HL-60/S4 treated with phorbol 12-myristate 13-acetate at 8.2 ng/mL for 4 days and 3 days (cell line): Measurements from ENCODE around the gene GRIK4.

Experiments used
- in situ Hi-C: fragments of 300-500 bp; cut with MboI; formaldehyde crosslinking; loops from 2 replicates; pipeline ENCODE4 v1.15.0; 2022; ENCODE audit warnings: low sequenced_read_pairs

The GRIK4 gene

DNA sequence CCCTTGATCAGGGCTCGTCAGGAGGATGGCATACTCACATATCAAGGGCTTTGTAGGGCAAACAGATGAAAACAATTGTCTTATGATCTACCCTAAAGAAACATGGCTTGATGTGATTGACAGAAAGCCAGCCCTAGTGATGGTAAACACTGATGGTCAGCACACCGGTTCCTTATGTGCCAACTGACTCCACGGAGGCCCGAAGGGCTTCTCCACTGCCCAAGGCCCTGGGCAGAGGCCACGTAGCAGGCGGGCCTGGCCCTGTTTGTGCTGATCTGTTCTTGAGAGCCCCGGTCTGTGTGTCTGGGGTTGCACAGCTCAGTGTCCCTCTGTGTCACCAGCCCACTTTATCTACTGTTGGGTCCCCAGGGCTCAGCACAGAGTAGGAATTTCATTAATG is 115.2 kb downstream of the GRIK4 start:
- in situ Hi-C loops, result no loop called here

DNA sequence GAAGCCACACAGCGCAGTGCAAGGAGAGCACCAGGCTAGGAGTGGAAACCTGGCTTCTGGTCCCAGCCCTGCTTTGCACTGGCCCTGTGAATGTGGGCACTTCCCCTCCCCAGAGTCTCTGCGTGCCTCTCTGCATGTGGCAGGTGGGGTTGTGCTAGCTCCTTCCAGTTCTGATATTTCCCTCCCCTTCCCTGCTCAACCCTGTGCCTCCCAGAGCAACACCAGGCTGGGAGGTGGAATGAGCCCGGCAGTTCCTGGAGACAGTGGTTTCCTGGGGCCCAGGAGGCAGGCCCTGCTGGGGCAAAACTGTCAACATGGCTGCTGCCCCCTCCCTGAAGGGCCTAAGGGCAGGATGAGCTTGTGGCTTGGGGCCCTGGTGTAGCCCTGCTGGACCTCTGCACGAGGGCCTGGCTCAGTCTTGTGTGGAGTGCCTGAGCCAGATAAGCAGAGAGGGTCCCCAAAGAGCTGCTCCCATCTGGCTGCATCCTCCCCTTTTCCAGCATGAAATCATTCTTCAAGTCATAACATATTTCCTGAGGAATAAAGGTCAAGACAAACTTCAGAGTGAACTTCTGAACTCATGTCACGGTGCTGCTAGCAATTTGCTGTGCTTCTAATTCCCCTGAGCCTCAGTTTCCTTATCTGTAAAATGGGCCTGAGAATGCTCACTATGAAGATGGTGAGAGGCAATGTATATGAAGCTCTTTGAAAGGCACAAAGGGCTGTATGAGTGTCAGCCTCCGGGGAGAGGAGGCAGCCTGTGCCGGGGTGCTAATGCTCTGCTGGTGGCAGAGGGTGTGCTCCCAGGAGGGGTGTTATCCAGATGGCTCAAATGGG is 116.0 kb downstream of the GRIK4 start:
- in situ Hi-C loops, result no loop called here

- in situ Hi-C loops, result no loop called here
Measured at GRCh38 chr11:120629407-120630080, 118.0 kb downstream of the GRIK4 start.

DNA sequence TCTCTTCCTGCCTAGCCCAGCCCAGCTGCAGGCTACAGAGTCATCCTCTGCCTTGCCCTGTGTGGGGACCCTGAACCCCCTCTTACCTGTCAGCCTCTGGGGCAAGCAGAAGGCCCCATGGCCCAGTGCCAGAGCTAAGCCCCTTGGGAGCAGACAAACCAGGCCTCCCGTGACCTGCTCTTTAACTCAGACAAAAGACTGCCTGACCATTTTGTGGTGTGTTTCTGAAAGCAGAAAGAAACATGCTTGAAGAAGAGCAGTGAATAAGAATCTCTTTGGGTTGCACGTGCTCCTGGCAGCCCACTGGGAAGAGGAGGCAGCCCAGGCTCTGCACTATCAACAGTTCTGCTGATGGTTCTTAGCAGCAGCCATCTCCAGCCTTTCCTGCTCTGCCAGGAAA is 118.6 kb downstream of the GRIK4 start:
- in situ Hi-C loops, result no loop called here

GRCh38 chr11:120632579-120632978 is 121.0 kb downstream of the GRIK4 start:
- in situ Hi-C loops, result no loop called here

- in situ Hi-C loops, result no loop called here
Measured at GRCh38 chr11:120633616-120634393, 122.3 kb downstream of the GRIK4 start.

DNA sequence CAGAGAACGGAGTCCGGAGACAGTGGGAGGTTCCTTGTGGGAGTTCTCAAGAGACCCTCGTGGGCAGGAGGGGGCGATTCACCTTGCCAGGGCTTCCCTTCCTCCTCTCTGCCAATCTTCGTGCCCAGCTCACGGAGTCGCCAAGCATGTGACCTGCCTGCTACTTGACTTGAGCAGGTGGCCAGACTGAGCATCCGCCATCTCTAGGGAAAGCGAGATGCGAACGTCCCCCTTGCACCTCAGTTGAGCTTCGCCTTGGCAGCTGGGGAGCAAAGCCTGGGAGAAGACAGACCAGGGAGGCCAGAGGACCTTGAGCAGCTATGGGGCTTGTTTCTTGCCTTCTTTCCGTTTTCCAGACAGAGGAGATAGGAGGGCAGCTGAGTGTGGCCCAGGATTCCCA is 123.2 kb downstream of the GRIK4 start:
- in situ Hi-C loops, result no loop called here

- in situ Hi-C loops, result no loop called here
Measured at GRCh38 chr11:120635136-120635810, 123.7 kb downstream of the GRIK4 start.

GRCh38 chr11:120637131-120637530 is 125.6 kb downstream of the GRIK4 start:
- in situ Hi-C loops, result no loop called here

DNA sequence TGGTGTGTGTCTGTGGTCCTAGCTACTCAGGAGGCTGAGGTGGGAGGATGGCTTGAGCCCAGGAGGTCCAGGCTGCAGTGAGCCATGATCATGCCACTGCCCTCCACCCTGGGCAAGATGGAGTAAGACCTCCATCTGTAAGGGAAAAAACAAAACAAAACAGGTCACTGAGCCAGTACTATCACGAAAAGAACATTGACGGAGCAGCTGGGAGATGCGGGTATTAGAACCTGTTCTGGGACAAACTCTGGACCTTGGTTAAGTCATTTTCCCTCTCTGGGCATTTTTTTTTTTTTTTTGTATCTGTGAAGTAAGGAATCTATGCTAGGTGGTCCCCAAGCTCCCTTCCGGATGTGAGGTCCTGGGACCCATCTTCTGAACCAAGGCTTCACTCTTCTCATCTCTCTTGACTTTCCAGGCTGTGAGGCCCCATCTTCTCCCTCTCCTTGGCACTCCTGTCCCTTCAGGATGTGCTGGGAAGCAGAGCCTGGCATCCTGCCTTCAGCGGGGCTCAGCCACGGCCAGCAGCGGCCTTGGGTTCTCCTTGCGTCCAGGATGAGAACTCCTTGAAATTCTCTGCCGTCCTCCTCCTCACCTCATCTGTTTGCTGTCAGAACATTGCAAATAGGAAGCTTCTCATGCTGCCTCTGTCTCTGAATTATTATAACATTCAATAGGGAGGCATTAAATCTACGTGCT is 130.8 kb downstream of the GRIK4 start:
- in situ Hi-C loops, result no loop called here

DNA sequence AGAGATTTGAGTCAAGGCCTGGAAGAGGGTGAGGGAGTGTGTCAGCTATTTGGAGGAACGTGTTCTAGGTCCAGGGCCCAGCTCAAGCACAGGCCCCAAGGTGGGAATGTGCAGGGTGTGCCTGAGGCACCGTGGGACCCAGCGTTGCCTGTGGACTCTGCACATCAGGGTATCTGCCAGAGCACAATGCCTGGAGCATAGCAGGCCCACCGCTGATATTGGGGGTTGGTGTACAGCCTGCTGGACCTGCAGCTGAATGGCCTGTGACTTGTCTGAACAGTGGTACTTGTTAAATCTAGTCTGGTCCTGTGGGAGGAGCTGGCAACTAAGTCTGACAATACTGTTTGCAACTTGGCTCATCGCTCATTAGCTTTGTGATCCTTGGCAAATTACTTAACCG is 131.7 kb downstream of the GRIK4 start:
- in situ Hi-C loops, result no loop called here

DNA sequence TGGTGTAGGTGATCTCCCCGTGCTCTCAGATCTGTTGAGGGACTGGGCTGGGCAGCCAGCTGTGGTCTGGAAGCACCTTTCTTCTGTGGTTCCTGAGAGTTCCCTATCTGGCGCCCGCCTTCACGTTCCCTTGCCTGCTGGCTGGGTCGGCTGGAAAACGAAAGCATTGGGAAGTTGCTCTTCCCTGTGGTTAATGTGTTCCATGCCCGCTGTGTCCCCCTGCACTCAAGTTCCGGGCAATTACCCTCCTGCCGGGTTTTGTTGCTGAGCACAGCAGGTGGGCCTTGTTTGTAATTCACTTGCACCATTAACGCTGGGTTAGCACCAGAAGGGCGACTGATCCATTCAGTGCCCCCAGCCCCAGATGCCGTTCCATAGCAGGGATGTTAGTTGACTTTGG is 134.1 kb downstream of the GRIK4 start:
- in situ Hi-C loops, result no loop called here

DNA sequence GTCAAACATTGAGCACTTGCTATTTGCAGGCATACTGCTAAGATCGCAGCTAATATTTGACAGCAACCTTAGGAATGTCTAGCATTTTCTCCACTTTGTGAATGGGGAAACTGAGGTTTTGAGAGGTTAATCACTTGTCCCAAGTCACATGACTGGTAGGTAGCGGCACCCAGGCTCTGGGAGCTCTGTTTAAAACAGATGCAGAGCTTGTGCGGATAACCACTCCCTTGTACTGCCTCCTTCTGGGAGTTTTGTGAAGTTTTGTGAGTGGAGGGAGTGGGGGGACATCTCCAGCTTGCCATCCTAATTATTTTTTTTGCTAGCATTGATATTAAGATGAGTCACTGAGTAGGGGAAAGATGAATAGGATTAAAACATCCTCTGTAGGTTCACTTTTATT is 134.7 kb downstream of the GRIK4 start:
- in situ Hi-C loops, result no loop called here

DNA sequence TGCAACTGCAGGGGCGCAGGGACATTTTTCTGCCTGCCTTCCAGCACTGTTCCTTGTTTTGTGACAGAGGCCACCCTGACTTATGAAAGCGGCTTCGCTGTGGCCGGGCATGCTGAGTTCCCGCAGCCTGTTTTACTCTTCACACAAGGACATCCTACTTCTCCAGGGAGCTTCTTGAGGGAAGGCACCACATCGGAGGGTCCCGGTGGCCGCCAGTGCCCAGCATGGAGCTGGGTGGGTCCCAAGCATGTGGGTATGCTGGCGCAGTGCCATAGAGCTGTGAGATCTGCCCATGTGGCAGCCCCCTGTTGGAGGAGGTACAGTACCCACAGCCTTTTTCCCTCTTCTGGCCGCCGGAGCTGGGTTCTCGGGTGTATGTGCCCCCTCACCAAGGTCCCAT is 136.1 kb downstream of the GRIK4 start:
- in situ Hi-C loops, result no loop called here

- in situ Hi-C loops, result no loop called here
Measured at GRCh38 chr11:120648771-120649170, 137.2 kb downstream of the GRIK4 start.

DNA sequence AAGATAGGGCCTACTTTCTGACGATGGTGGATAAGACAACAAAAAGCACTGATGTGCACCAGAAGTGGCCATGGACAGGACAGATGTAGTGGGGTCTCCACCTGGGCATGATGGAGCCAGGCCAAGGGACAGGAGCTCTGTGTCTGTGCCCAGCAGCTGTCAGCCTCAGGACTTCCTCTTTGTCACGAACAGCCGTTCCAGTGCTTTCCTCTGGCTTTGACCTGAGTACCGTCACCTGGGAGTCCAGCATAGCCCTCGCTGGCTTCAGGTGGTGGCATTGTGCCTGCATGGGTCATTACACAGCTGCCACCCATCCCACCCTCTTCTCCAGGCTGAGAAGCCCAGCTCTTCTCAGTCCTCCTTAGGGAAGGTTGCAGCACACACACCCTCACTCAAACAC is 137.8 kb downstream of the GRIK4 start:
- in situ Hi-C loops, result no loop called here

GRCh38 chr11:120651396-120651795 is 139.8 kb downstream of the GRIK4 start:
- in situ Hi-C loops, result no loop called here

GRCh38 chr11:120651836-120652235 is 140.3 kb downstream of the GRIK4 start:
- in situ Hi-C loops, result no loop called here

GRCh38 chr11:120652705-120653335 is 141.3 kb downstream of the GRIK4 start:
- in situ Hi-C loops, result no loop called here

GRCh38 chr11:120655589-120655988 is 144.0 kb downstream of the GRIK4 start:
- in situ Hi-C loops, result no loop called here
